ENCODE measurements around the gene CHPF2. TPM values are rescaled to one million over a fixed set of nuclear protein-coding genes. Genes with fewer than 3 reads are reported as not detected.

The CHPF2 gene
- total and polyA plus RNA-seq, 2 experiments from 2014 or later, result 4.8 to 26.1 TPM

GRCh38 chr7:151205730-151206129 is 26.6 kb upstream of the CHPF2 start (continued):
- TF ChIP-seq NANOG (IDR thresholded peaks at IDR 0.05; ENCODE audit: borderline replicate concordance), result no peak
- TF ChIP-seq CTCF (conservative IDR thresholded peaks at IDR 0.05; ENCODE audit: low read depth in 2 of 2), result no peak
- TF ChIP-seq REST (IDR thresholded peaks at IDR 0.05; ENCODE audit: unreplicated experiment), result no peak
- TF ChIP-seq EZH2phosphoT487 (IDR thresholded peaks at IDR 0.05; ENCODE audit: unreplicated experiment), result no peak

GRCh38 chr7:151206914-151207313 is 25.4 kb upstream of the CHPF2 start:
- Histone ChIP-seq H3K27ac (ENCODE audit: low read depth) (no peak overlapping the region), H4K20me1 (replicated peaks; ENCODE audit: insufficient read depth) (no peaks in the 10 kb centered on the region), H3K4me3 (no peak overlapping the region), H3K27me3 (ENCODE audit: insufficient read depth) (no peaks in the 10 kb centered on the region), H3K9me2 (ENCODE audit: insufficient read depth) (no peaks in the 10 kb centered on the region), H3K36me3 (ENCODE audit: insufficient read depth) (0 out of 2 replicates have a peak, but pooled peaks cover 1% of the 10 kb centered on the region), H2AFZ (no peak overlapping the region), H3K79me2 (replicated peaks; ENCODE audit: insufficient read depth) (no peaks in the 10 kb centered on the region), H3F3A (replicated peaks; ENCODE audit: low read depth) (no peaks in the 10 kb centered on the region), H3K4me2 (no peak overlapping the region), H3K4me1 (ENCODE audit: insufficient read depth) (peaks cover 7% of the 10 kb centered on the region)
- H3K27ac Mint-ChIP-seq, result no peak overlapping the region
- ATAC-seq, result no peak
- peaks cover 2% of the 10 kb centered on the region; the same call in 1 of the 3 replicates for H3K36me3 Mint-ChIP-seq (ENCODE audit: low read depth)
- H3K4me1 Mint-ChIP-seq, result peaks cover 15% of the 10 kb centered on the region
- DNase-seq (ENCODE audit: low spot score), result no peak
- H3K9me3 Mint-ChIP-seq, result no peaks in the 10 kb centered on the region
- peaks cover 22% of the 10 kb centered on the region for H3K27me3 Mint-ChIP-seq (ENCODE audit: insufficient read depth, low read depth, poor library complexity)
- no peak overlapping the region for H3K4me3 Mint-ChIP-seq
- no peak for TF ChIP-seq EZH2phosphoT487 (IDR thresholded peaks at IDR 0.05; ENCODE audit: unreplicated experiment)
- TF ChIP-seq NANOG (IDR thresholded peaks at IDR 0.05; ENCODE audit: borderline replicate concordance), result no peak
- no peak for TF ChIP-seq ETS1 (IDR thresholded peaks at IDR 0.05)
- no peak for TF ChIP-seq POLR2AphosphoS5 (IDR thresholded peaks at IDR 0.05; ENCODE audit: low read depth)
- TF ChIP-seq CTCF (conservative IDR thresholded peaks at IDR 0.05; ENCODE audit: low read depth in 2 of 2), result no peak
- no peak for TF ChIP-seq REST (IDR thresholded peaks at IDR 0.05; ENCODE audit: unreplicated experiment)

Measured in GM23338 (cell line).